ENCODE results near the gene NMUR1.
A peak's percentile ranks its signal among the peaks of the same experiment; 100 is the strongest.

The NMUR1 gene

GRCh38 chr2:231524477-231525247 is 5.6 kb downstream of the NMUR1 start:
- no peak for DNase-seq
- H3K27me3 Mint-ChIP-seq, result peaks cover 12% of the 10 kb centered on the region

GRCh38 chr2:231523451-231524285 is 6.6 kb downstream of the NMUR1 start:
- Mint-ChIP-seq H3K9me3 (no peaks in the 10 kb centered on the region), H3K4me3 (no peak overlapping the region), H3K36me3 (ENCODE audit: low read depth) (no peaks in the 10 kb centered on the region), H3K4me1 (ENCODE audit: low read depth) (peaks cover 33% of the 10 kb centered on the region), H3K27ac (peak overlapping the region; percentile 11), H3K27me3 (peaks cover 2% of the 10 kb centered on the region)
- DNase-seq, result no peak

More at GRCh38 chr2:231524477-231525247, 5.6 kb downstream of the NMUR1 start:
- peak overlapping the region; percentile 70 for H3K27ac Mint-ChIP-seq
- H3K4me3 Mint-ChIP-seq, result no peak overlapping the region
- H3K36me3 Mint-ChIP-seq (ENCODE audit: low read depth), result no peaks in the 10 kb centered on the region
- no peaks in the 10 kb centered on the region for H3K9me3 Mint-ChIP-seq
- H3K4me1 Mint-ChIP-seq (ENCODE audit: low read depth), result peaks cover 34% of the 10 kb centered on the region

DNA sequence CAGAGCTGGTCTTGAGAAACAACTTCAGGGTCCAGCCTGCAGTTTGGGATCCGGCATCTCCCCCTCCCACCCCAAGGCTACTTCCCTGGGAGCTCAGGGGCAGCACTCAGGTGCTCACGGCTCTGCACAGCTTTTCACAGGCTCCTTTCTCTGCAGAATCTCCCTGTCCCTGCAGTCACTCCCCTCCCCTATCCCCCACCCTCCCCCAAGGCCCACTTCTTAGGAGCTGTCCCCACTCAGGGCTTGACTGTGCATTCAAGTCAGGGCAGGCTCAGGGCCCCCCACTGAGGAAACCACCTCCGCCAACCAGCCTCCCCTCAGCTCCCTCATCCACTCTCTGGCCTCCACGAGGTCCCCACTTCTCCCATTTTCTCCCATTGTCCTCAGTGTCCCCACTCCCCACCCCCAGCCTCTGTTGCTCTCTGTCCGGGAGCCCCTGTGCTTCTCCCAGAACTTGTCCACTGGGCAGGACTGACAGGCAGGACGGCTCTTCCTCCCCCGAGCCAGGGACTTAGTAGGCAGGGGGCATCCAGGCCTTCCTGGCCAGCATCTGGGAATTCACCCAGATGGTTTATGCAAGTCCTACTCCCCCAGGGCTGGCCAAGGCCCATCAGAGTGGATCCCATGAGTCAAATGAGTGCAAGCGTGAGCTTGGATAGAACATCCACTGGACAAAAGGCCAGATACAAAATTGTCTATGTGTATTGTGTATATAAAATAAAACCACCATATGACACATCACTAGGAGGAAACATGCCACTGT is 7.6 kb downstream of the NMUR1 start:
- Mint-ChIP-seq H3K4me1 (ENCODE audit: low read depth) (peaks cover 33% of the 10 kb centered on the region), H3K4me3 (no peak overlapping the region), H3K27me3 (no peaks in the 10 kb centered on the region), H3K36me3 (ENCODE audit: low read depth) (no peaks in the 10 kb centered on the region), H3K9me3 (no peaks in the 10 kb centered on the region), H3K27ac (no peak overlapping the region)
- DNase-seq, result no peak

GRCh38 chr2:231521443-231521842 is 8.8 kb downstream of the NMUR1 start:
- Mint-ChIP-seq H3K36me3 (ENCODE audit: low read depth) (no peaks in the 10 kb centered on the region), H3K27me3 (no peaks in the 10 kb centered on the region), H3K9me3 (no peaks in the 10 kb centered on the region), H3K27ac (no peak overlapping the region), H3K4me3 (no peak overlapping the region), H3K4me1 (ENCODE audit: low read depth) (peaks cover 35% of the 10 kb centered on the region)
- DNase-seq, result no peak

GRCh38 chr2:231519975-231520555 is 10.2 kb downstream of the NMUR1 start:
- no peaks in the 10 kb centered on the region for H3K9me3 Mint-ChIP-seq
- DNase-seq, result no peak
- H3K27me3 Mint-ChIP-seq, result no peaks in the 10 kb centered on the region
- H3K36me3 Mint-ChIP-seq (ENCODE audit: low read depth), result no peaks in the 10 kb centered on the region
- H3K27ac Mint-ChIP-seq, result no peak overlapping the region
- no peak overlapping the region for H3K4me3 Mint-ChIP-seq
- H3K4me1 Mint-ChIP-seq (ENCODE audit: low read depth), result peaks cover 26% of the 10 kb centered on the region

DNA sequence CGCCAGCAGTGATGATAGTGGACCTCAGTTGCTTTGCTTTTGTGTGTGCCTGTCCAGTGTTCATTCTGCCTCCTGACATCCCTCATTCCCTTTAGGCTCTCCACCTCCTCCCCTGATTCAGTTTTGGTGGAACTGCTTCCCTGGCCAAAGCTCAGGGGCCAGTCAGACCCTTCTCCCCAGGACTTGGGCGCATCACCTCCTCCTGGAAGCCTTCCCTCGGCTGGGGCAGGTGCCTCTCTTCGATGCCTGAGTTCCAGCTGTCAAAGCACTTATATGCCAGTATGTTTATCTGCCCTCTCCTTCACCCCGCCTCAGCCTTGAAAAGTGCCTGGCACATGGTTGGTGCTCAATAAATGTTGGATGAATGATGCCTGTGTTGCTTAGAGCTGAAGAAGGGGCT is 11.5 kb downstream of the NMUR1 start:
- Mint-ChIP-seq H3K36me3 (ENCODE audit: low read depth) (peaks cover 5% of the 10 kb centered on the region), H3K9me3 (no peaks in the 10 kb centered on the region), H3K27me3 (no peaks in the 10 kb centered on the region), H3K4me1 (ENCODE audit: low read depth) (peaks cover 25% of the 10 kb centered on the region), H3K4me3 (no peak overlapping the region), H3K27ac (no peak overlapping the region)
- no peak for DNase-seq

GRCh38 chr2:231515603-231516002 is 14.6 kb downstream of the NMUR1 start:
- no peak overlapping the region for H3K4me3 Mint-ChIP-seq

DNA sequence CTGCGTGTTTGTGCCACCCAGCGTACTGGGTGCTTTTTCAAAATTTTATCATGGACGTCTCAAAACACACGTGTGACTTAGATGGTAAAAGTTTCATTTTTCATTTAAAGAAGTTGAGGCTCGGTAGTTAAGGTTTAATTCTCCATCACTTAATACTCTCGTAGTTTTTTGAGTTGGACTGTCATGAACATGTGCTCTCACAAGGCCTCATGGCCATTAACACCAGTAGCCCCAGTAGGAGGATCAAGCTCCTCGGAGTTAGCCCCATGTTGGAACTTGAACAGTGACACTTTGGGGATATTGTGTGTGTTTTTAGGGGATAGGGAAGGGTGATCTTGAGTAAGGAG is 15.3 kb downstream of the NMUR1 start:
- Mint-ChIP-seq H3K4me3 (peak overlapping the region; percentile 85), H3K36me3 (ENCODE audit: low read depth) (peaks cover 8% of the 10 kb centered on the region), H3K4me1 (ENCODE audit: low read depth) (peaks cover 23% of the 10 kb centered on the region), H3K27ac (peak overlapping the region; percentile 98), H3K9me3 (no peaks in the 10 kb centered on the region), H3K27me3 (no peaks in the 10 kb centered on the region)
- DNase-seq, result no peak

More at GRCh38 chr2:231515603-231516002, 14.6 kb downstream of the NMUR1 start:
- peaks cover 8% of the 10 kb centered on the region for H3K36me3 Mint-ChIP-seq (ENCODE audit: low read depth)
- DNase-seq, result no peak
- no peak overlapping the region for H3K27ac Mint-ChIP-seq
- H3K9me3 Mint-ChIP-seq, result no peaks in the 10 kb centered on the region
- peaks cover 23% of the 10 kb centered on the region for H3K4me1 Mint-ChIP-seq (ENCODE audit: low read depth)
- no peaks in the 10 kb centered on the region for H3K27me3 Mint-ChIP-seq

DNA sequence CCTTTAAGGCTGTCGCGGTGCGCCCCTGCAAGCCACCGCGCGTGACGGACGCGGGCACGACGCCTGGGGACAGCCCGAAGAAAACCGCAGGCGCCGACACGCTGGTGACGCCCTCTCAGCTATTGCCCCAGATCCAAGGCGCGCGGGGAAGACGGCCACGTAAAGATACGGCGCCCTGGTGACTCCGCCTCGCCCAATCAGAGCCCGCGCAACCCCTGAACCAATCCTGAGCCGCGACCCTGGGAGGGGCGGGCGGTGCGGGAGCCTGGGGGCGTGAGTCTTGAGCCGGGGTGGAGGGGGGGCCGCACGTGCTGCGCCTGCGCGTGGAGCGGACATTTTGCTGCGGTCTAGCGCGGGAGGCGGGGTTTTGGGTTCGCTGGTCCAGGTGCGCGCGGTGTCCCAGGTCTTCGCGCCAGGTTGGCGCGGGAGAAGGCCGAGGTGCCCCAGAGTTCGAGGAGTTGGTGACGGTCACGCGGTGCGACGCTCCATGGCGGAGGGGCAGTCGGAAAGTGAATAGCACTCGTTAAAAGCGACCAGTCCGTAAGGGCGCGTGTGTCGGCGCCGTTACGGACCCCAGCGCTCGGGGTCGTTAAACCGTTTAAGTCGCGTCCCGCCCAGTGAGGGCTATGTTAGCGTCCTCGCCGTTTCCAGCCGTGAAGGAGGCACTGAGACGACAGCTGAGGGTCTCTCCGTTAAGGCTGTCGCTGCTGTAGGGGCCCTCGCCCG is 15.9 kb downstream of the NMUR1 start:
- H3K4me3 Mint-ChIP-seq, result peak overlapping the region; percentile 85
- H3K9me3 Mint-ChIP-seq, result no peaks in the 10 kb centered on the region
- no peaks in the 10 kb centered on the region for H3K27me3 Mint-ChIP-seq
- H3K4me1 Mint-ChIP-seq (ENCODE audit: low read depth), result peaks cover 23% of the 10 kb centered on the region
- DNase-seq, result peak; percentile 97
- H3K36me3 Mint-ChIP-seq (ENCODE audit: low read depth), result peaks cover 8% of the 10 kb centered on the region
- H3K27ac Mint-ChIP-seq, result peak overlapping the region; percentile 98

GRCh38 chr2:231513746-231514224 is 16.5 kb downstream of the NMUR1 start:
- Mint-ChIP-seq H3K27me3 (no peaks in the 10 kb centered on the region), H3K4me1 (ENCODE audit: low read depth) (peaks cover 23% of the 10 kb centered on the region), H3K27ac (peak overlapping the region; percentile 98), H3K9me3 (no peaks in the 10 kb centered on the region), H3K4me3 (peak overlapping the region; percentile 85), H3K36me3 (ENCODE audit: low read depth) (peaks cover 8% of the 10 kb centered on the region)
- no peak for DNase-seq

- Mint-ChIP-seq H3K9me3 (no peaks in the 10 kb centered on the region), H3K36me3 (ENCODE audit: low read depth) (peaks cover 10% of the 10 kb centered on the region), H3K27me3 (no peaks in the 10 kb centered on the region), H3K4me3 (no peak overlapping the region), H3K27ac (peak overlapping the region; percentile 11), H3K4me1 (ENCODE audit: low read depth) (peaks cover 20% of the 10 kb centered on the region)
- no peak for DNase-seq
Measured at GRCh38 chr2:231512222-231512621, 18.0 kb downstream of the NMUR1 start.

DNA sequence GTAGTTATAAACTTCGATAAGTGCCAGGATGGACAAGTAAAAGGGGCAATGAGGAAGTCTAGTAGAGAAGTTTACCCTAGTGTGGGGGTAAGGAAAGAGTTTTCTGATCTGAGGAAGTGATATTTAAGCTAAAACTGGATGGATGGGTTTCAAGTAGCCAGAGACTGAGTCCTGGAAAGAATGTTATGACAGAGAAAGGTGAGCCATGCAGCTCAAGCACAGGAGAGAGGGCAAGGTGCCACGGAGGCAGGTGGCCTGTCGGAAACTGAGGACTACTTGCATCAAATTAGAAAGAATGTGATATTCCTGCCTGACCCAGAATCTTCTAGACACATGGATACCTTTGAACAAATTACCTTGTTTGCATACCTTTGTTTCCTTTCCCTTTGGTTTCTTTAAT is 26.5 kb downstream of the NMUR1 start:
- H3K4me3 Mint-ChIP-seq, result no peak overlapping the region
- H3K4me1 Mint-ChIP-seq (ENCODE audit: low read depth), result no peaks in the 10 kb centered on the region
- no peak for DNase-seq
- H3K36me3 Mint-ChIP-seq (ENCODE audit: low read depth), result peaks cover 32% of the 10 kb centered on the region
- H3K27ac Mint-ChIP-seq, result no peak overlapping the region
- H3K27me3 Mint-ChIP-seq, result no peaks in the 10 kb centered on the region
- H3K9me3 Mint-ChIP-seq, result no peaks in the 10 kb centered on the region

DNA sequence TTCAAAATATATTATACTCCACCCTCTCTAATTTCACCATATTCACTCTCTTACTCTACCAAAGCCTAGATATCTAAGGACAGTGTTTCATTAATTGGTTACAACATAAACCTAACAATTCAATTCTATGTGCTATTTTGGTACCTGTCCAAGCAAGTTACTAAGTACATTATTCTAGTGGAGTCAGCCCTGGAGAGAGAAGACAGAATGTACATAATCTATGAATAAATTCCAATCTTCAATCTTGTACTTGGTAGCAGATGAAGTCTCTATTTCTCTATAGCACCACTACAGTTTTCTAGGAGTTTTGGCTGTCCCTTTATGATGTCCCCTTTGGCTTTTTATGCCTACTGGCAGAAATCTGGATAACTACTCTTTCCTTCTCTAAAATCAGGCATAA is 27.6 kb downstream of the NMUR1 start:
- DNase-seq, result no peak
- no peaks in the 10 kb centered on the region for H3K27me3 Mint-ChIP-seq
- no peaks in the 10 kb centered on the region for H3K4me1 Mint-ChIP-seq (ENCODE audit: low read depth)
- H3K36me3 Mint-ChIP-seq (ENCODE audit: low read depth), result peaks cover 31% of the 10 kb centered on the region
- H3K27ac Mint-ChIP-seq, result no peak overlapping the region
- H3K9me3 Mint-ChIP-seq, result no peaks in the 10 kb centered on the region
- H3K4me3 Mint-ChIP-seq, result no peak overlapping the region

DNA sequence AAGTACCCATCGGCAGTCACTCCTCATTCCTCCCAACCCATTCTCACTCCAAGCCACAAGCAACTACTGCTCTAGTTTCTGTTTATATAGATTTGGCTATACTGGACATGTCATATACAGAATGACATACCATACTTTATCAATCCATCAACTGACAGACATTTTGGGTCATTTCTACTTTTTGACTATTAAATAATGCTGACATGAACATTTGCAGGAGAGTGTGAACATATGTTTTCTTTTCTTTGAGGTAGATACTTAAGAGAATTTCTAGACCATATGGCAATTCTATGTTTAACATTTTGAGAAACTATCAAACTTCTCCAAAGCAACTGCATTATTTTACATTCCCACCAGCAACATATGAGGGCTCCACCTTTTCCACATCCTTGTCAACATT is 32.6 kb downstream of the NMUR1 start:
- DNase-seq, result no peak
- Mint-ChIP-seq H3K36me3 (ENCODE audit: low read depth) (peaks cover 6% of the 10 kb centered on the region), H3K4me1 (ENCODE audit: low read depth) (peaks cover 9% of the 10 kb centered on the region), H3K27me3 (no peaks in the 10 kb centered on the region), H3K27ac (no peak overlapping the region), H3K4me3 (no peak overlapping the region), H3K9me3 (no peaks in the 10 kb centered on the region)
